ENCODE measurements around the gene OTOP2. TPM values are rescaled to one million over a fixed set of nuclear protein-coding genes. Genes with fewer than 3 reads are reported as not detected.

OTOP2 gene
- total and polyA plus RNA-seq, 10 of the 15 experiments (the other 5 are each of a cell fraction or from before 2014, with no cell fraction given) = not detected

DNA sequence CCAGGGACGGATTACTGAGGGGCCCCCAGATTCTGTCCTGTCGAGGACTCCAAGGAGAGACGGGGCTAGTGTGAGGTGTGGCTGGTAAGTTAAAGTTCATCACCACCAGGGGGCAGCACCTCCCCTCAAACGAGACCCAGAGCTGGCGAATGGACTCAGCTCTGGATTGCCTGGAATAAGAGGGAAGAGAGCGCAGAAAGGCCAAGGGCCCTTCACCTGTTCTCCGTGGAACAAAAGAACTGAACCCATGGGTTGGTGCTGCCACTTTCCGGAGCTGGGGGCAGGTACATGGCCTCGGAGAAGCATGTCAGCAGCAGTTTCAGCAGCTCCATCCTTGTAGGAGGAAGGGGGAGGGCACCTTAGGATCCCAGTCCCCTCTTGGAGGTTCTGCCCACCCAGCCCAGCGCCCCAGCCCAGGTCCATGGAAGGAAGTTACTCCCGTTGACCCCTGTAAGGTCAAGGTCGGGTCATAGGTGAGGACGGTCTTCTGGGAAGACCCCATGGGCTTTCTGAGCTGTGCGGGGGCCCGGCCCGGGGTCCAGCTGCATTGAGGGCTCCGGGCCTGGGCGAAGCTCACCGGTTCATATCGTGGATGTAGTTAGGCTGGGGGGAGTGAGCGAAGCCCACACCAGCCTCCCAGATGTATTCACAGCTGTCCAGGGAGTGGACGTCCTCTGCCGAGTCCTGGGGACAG lies 37.7 kb downstream of the OTOP2 start (continued):
- no peak for TF ChIP-seq SIX5 (IDR thresholded peaks at IDR 0.05; ENCODE audit: low read depth, low read length, severe bottlenecking)
- TF ChIP-seq, protein P1, sequence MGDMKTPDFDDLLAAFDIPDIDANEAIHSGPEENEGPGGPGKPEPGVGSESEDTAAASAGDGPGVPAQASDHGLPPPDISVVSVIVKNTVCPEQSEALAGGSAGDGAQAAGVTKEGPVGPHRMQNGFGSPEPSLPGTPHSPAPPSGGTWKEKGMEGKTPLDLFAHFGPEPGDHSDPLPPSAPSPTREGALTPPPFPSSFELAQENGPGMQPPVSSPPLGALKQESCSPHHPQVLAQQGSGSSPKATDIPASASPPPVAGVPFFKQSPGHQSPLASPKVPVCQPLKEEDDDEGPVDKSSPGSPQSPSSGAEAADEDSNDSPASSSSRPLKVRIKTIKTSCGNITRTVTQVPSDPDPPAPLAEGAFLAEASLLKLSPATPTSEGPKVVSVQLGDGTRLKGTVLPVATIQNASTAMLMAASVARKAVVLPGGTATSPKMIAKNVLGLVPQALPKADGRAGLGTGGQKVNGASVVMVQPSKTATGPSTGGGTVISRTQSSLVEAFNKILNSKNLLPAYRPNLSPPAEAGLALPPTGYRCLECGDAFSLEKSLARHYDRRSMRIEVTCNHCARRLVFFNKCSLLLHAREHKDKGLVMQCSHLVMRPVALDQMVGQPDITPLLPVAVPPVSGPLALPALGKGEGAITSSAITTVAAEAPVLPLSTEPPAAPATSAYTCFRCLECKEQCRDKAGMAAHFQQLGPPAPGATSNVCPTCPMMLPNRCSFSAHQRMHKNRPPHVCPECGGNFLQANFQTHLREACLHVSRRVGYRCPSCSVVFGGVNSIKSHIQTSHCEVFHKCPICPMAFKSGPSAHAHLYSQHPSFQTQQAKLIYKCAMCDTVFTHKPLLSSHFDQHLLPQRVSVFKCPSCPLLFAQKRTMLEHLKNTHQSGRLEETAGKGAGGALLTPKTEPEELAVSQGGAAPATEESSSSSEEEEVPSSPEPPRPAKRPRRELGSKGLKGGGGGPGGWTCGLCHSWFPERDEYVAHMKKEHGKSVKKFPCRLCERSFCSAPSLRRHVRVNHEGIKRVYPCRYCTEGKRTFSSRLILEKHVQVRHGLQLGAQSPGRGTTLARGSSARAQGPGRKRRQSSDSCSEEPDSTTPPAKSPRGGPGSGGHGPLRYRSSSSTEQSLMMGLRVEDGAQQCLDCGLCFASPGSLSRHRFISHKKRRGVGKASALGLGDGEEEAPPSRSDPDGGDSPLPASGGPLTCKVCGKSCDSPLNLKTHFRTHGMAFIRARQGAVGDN (IDR thresholded peaks at IDR 0.05) = no peak
- TF ChIP-seq TCF7 (IDR thresholded peaks at IDR 0.05; ENCODE audit: borderline replicate concordance) = no peak
- peak; percentile 11; the same call in 1 of the 2 replicates for TF ChIP-seq LARP7 (IDR thresholded peaks at IDR 0.05)
- no peak for TF ChIP-seq SP1 (IDR thresholded peaks at IDR 0.05; ENCODE audit: low read depth, low read length)
- peak; percentile 56; the same call in 1 of the 2 replicates for TF ChIP-seq IKZF1 (conservative IDR thresholded peaks at IDR 0.05)
- TF ChIP-seq ESRRA (IDR thresholded peaks at IDR 0.05; ENCODE audit: low read length) = no peak
- TF ChIP-seq, protein P2, sequence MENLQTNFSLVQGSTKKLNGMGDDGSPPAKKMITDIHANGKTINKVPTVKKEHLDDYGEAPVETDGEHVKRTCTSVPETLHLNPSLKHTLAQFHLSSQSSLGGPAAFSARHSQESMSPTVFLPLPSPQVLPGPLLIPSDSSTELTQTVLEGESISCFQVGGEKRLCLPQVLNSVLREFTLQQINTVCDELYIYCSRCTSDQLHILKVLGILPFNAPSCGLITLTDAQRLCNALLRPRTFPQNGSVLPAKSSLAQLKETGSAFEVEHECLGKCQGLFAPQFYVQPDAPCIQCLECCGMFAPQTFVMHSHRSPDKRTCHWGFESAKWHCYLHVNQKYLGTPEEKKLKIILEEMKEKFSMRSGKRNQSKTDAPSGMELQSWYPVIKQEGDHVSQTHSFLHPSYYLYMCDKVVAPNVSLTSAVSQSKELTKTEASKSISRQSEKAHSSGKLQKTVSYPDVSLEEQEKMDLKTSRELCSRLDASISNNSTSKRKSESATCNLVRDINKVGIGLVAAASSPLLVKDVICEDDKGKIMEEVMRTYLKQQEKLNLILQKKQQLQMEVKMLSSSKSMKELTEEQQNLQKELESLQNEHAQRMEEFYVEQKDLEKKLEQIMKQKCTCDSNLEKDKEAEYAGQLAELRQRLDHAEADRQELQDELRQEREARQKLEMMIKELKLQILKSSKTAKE (IDR thresholded peaks at IDR 0.05; ENCODE audit: low read depth, poor library complexity, severe bottlenecking) = no peak

Measured in GM12878 (cell line).